C4-2B (cell line): Measurements from ENCODE around the gene PGGHG.
"Not testable (repeated sequence)": the region's sequence is repeated elsewhere in the genome, so short reads cannot be mapped to it uniquely, and the experiment has no call there.

Experiments
- H3K27ac ChIP-seq: fragments of 450-650 bp; 2 replicates; pipeline ENCODE4 v1.5.1; 2017
- CTCF ChIP-seq: fragments of 450-650 bp; conservative IDR thresholded peaks from 2 replicates; pipeline ENCODE4 v1.5.1; 2017; ENCODE audit warnings: mild to moderate bottlenecking
- ZFX ChIP-seq: fragments of 450-650 bp; IDR thresholded peaks from 2 replicates; pipeline ENCODE4 v1.6.1; 2017

PGGHG gene

GRCh38 chr11:257766-258493 is 31.0 kb upstream of the PGGHG start:
- no peak for TF ChIP-seq ZFX
- no peak; the same call in 1 of the 2 replicates for TF ChIP-seq CTCF
- H3K27ac ChIP-seq: no peak overlapping the region

DNA sequence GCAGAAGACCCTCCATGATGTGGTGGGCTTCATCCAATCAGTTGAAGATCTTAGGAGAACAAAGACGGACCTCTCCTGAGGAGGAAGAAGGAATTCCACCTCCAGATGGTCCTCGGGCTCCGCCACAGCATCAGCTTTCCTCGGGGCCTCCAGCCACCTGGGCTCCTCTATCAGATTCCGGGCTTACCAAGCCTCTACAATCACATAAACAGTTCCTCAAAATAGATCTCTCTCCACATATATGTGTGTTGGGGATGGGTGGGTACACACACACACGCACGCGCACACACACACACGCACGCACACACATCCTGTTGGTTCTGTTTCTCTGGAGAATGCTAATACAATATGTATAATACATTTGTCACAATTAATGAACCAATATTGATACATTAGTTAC is 29.5 kb upstream of the PGGHG start:
- H3K27ac ChIP-seq: no peak overlapping the region
- TF ChIP-seq ZFX (no peak), CTCF (no peak)

DNA sequence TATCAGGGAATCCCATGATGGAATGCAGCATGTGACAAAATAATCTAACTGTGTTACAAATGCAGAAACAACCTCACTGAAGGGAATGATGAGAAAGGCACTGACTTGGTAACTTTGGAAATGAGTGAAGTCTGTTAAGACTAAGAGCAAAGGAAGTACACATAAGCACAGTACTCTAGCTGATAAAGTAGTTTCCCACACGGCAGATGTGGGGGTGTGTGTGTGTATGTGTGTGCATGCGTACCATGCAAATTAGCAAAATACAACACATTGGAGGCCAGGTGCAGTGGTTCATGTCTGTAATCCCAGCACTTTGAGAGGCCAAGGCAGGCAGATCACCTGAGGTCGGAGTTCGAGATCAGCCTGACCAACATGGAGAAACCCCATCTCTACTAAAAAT is 27.3 kb upstream of the PGGHG start:
- TF ChIP-seq CTCF: no peak
- TF ChIP-seq ZFX: no peak
- H3K27ac ChIP-seq: no peak overlapping the region

GRCh38 chr11:266676-267439 is 22.1 kb upstream of the PGGHG start:
- TF ChIP-seq CTCF (no peak), ZFX (no peak)

GRCh38 chr11:267491-267994 is 21.4 kb upstream of the PGGHG start:
- TF ChIP-seq ZFX: no peak
- TF ChIP-seq CTCF: no peak
- peak overlapping the region; percentile 30 for H3K27ac ChIP-seq

More at GRCh38 chr11:266676-267439, 22.1 kb upstream of the PGGHG start:
- H3K27ac ChIP-seq: no peak overlapping the region

- peak; percentile 48 for TF ChIP-seq CTCF
- H3K27ac ChIP-seq: not testable (repeated sequence)
Measured at GRCh38 chr11:268716-269145, 20.2 kb upstream of the PGGHG start.
